Liver (tissue), 9 donors: Measurements from ENCODE around the gene CAMK1D. TPM values are rescaled to one million over a fixed set of nuclear protein-coding genes. Genes with fewer than 3 reads are reported as not detected.

ENCODE experiments used
- DNase-seq: peaks from one replicate; pipeline ENCODE4 v3.0.0-alpha.2; 2017; ENCODE audit warnings: low spot score
- H3K27ac ChIP-seq, 2 donors: one replicate each; pipeline ENCODE4 v1.7.0; 2013; ENCODE audit warnings: inconsistent platforms in 2 of 2, low read length in 2 of 2, control low read depth in 1 of 2, low read depth in 1 of 2, mild to moderate bottlenecking in 1 of 2
- H3K27me3 ChIP-seq, 4 donors: one replicate each; pipeline versions ENCODE4 v1.6.1 to v1.7.0; 2013; ENCODE audit warnings: low read length in 3 of 4, inconsistent platforms in 1 of 4, mild to moderate bottlenecking in 1 of 4, moderate library complexity in 1 of 4; ENCODE audit not compliant: control insufficient read depth in 4 of 4, insufficient read depth in 4 of 4
- H3K36me3 ChIP-seq, 4 donors: one replicate each; pipeline versions ENCODE4 v1.6.1 to v1.7.0; 2013; ENCODE audit warnings: low read length in 3 of 4, mild to moderate bottlenecking in 3 of 4, low read depth in 1 of 4, moderate library complexity in 1 of 4; ENCODE audit not compliant: control insufficient read depth in 4 of 4, insufficient read depth in 3 of 4
- H3K4me1 ChIP-seq, 4 donors: one replicate each; pipeline versions ENCODE4 v1.6.1 to v1.7.0; 2013; ENCODE audit warnings: low read length in 3 of 4, mild to moderate bottlenecking in 3 of 4, moderate library complexity in 1 of 4; ENCODE audit not compliant: control insufficient read depth in 4 of 4, insufficient read depth in 4 of 4
- H3K4me3 ChIP-seq, 3 donors: one replicate each; pipeline versions ENCODE4 v1.6.1 to v1.7.0; 2013; ENCODE audit warnings: low read length in 3 of 3, control low read depth in 1 of 3, low read depth in 1 of 3, mild to moderate bottlenecking in 1 of 3
- H3K9ac ChIP-seq, 2 donors: one replicate each; pipeline ENCODE4 v1.7.0; 2013; ENCODE audit warnings: low read length in 2 of 2, mild to moderate bottlenecking in 2 of 2, moderate library complexity in 2 of 2, control low read depth in 1 of 2, low read depth in 1 of 2
- H3K9me3 ChIP-seq, 4 donors: one replicate each; pipeline versions ENCODE4 v1.6.1 to v1.7.0; 2013; ENCODE audit warnings: low read length in 3 of 4; ENCODE audit not compliant: control insufficient read depth in 4 of 4
- EGR1 ChIP-seq, 2 donors: IDR thresholded peaks; 2 replicates each; pipeline ENCODE4 v1.6.1; 2016 to 2018; ENCODE audit warnings: antibody characterized with exemption in 2 of 2, low read depth in 2 of 2
- FOXA1 ChIP-seq: IDR thresholded peaks from 2 replicates; pipeline ENCODE4 v1.6.1; 2016; ENCODE audit warnings: antibody characterized with exemption
- FOXA2 ChIP-seq: IDR thresholded peaks from 2 replicates; pipeline ENCODE4 v1.6.1; 2016; ENCODE audit warnings: antibody characterized with exemption
- GABPA ChIP-seq, 2 donors: IDR thresholded peaks in 1 of 2; conservative IDR thresholded peaks in 1 of 2; 2 replicates each; pipeline ENCODE4 v1.6.1; 2016; ENCODE audit warnings: antibody characterized with exemption in 2 of 2, mild to moderate bottlenecking in 1 of 2, moderate library complexity in 1 of 2
- HNF4A ChIP-seq, 2 donors: conservative IDR thresholded peaks; 2 replicates each; pipeline ENCODE4 v1.6.1; 2016; ENCODE audit warnings: antibody characterized with exemption in 2 of 2, mild to moderate bottlenecking in 2 of 2
- HNF4G ChIP-seq: IDR thresholded peaks from 2 replicates; pipeline ENCODE4 v1.6.1; 2016; ENCODE audit warnings: antibody characterized with exemption
- JUND ChIP-seq, 2 donors: IDR thresholded peaks; 2 replicates each; pipeline ENCODE4 v1.6.1; 2016; ENCODE audit warnings: antibody characterized with exemption in 2 of 2
- NR2F2 ChIP-seq: IDR thresholded peaks from 2 replicates; pipeline ENCODE4 v1.6.1; 2016; ENCODE audit warnings: antibody characterized with exemption
- RAD21 ChIP-seq, 2 donors: IDR thresholded peaks; 2 replicates each; pipeline ENCODE4 v1.6.1; 2016; ENCODE audit warnings: antibody characterized with exemption in 2 of 2, mild to moderate bottlenecking in 2 of 2
- SP1 ChIP-seq: IDR thresholded peaks from 2 replicates; pipeline ENCODE4 v1.6.1; 2018; ENCODE audit warnings: antibody characterized with exemption, mild to moderate bottlenecking
- YY1 ChIP-seq: IDR thresholded peaks from 2 replicates; pipeline ENCODE4 v1.6.1; 2016; ENCODE audit warnings: antibody characterized with exemption, mild to moderate bottlenecking
- WGBS: extraction: QIAGEN DNeasy Blood & Tissue Kit; methylation state at CpG from one replicate; pipeline ENCODE4 v1.1.7; 2013; 5-methylcytosine and 5-hydroxymethylcytosine counted together
- polyA plus RNA-seq, 2 donors: library from polyadenylated mRNA; stranded (reverse) in 1 of 2; unstranded in 1 of 2; fragments of 200-250 nt in 1 of 2; fragments of >200 nt in 1 of 2; fragmentation: Nextera tagmentation in 1 of 2; extraction: Ambion mirVana in 1 of 2; gene quantifications; one replicate each; pipeline versions ENCODE4 v1.2.1 to v1.2.3, GENCODE V29; 2013 to 2015
- total RNA-seq, 2 donors: library from RNA; depleted of rRNA; stranded (reverse); fragments of >200 nt; gene quantifications; one replicate each; pipeline ENCODE4 v1.2.3, GENCODE V29; 2014
- TF ChIP-seq, protein P1 (sequence below): IDR thresholded peaks from 2 replicates; pipeline ENCODE4 v1.6.1; 2016; ENCODE audit warnings: antibody characterized with exemption
- TF ChIP-seq, protein P2 (sequence below): IDR thresholded peaks from 2 replicates; pipeline ENCODE4 v1.6.1; 2016; ENCODE audit warnings: antibody characterized with exemption
- TF ChIP-seq, protein P3 (sequence below): IDR thresholded peaks from 2 replicates; pipeline ENCODE4 v1.6.1; 2016; ENCODE audit warnings: antibody characterized with exemption
- TF ChIP-seq, protein P4 (sequence below): IDR thresholded peaks from 2 replicates; pipeline ENCODE4 v1.6.1; 2016; ENCODE audit warnings: antibody characterized with exemption, mild to moderate bottlenecking
- TF ChIP-seq, protein P5 (sequence below): fragments of 150-350 bp; IDR thresholded peaks from 2 replicates; pipeline ENCODE4 v1.5.1; 2017; ENCODE audit warnings: improper control_type of control experiment, low read depth, low read length; ENCODE audit not compliant: missing input control
- donor health status: healthy.
- donor health status: healthy.
- donor health status: healthy.
- donor health status: healthy.
- donor health status: healthy.

CAMK1D gene
- total and polyA plus RNA-seq, 4 donors, result 2.7 to 10.1 (median 4.2) TPM

DNA sequence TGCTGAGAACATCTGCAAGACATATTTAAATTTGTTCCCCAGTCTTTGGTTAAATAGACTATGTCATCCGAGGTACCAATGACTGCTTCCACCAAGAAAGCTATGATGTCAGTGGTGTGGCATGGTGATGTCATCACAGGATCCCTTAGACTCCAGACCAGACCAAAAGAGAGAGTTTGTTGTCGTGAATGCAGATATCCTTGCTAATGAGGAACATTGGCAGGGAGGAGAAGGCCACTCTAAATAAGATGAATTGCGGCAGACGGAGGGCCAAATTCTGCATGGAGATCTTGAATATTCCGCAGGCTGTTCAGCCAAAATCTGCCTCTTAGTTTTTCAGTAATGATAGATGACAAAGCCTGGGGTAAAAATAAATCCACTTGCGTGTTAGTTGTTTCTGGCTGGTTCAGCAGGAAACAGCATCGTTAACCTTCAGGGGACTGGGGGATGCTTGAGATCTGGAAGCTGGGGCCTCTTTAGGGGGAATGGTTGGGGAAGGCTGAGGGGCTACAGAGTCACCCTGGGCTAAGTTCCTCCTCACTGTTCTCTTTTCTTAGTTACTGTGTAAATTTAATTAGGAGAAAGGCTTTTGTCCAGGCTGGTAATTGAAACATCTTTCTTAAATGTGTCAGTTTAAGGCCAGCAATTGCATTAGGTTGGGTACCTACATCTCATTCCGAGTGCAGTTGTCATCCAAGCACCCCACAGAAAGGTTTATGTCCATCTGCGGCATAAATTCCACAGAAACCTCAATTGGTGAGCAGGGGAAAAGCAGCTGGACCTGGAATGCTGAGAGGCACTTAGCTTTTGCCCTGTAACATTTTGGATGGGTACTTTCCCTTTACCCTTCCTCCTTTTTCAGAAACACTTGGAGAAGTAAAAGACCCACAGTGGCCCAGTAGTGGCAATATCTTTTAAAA is 11.6 kb upstream of the CAMK1D start (continued):
- TF ChIP-seq, protein P1, sequence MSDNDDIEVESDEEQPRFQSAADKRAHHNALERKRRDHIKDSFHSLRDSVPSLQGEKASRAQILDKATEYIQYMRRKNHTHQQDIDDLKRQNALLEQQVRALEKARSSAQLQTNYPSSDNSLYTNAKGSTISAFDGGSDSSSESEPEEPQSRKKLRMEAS, result no peak
- TF ChIP-seq, protein P2, sequence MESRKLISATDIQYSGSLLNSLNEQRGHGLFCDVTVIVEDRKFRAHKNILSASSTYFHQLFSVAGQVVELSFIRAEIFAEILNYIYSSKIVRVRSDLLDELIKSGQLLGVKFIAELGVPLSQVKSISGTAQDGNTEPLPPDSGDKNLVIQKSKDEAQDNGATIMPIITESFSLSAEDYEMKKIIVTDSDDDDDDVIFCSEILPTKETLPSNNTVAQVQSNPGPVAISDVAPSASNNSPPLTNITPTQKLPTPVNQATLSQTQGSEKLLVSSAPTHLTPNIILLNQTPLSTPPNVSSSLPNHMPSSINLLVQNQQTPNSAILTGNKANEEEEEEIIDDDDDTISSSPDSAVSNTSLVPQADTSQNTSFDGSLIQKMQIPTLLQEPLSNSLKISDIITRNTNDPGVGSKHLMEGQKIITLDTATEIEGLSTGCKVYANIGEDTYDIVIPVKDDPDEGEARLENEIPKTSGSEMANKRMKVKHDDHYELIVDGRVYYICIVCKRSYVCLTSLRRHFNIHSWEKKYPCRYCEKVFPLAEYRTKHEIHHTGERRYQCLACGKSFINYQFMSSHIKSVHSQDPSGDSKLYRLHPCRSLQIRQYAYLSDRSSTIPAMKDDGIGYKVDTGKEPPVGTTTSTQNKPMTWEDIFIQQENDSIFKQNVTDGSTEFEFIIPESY, result no peak
- no peak for TF ChIP-seq NR2F2
- TF ChIP-seq HNF4A (conservative IDR thresholded peaks at IDR 0.05), result no peak

DNA sequence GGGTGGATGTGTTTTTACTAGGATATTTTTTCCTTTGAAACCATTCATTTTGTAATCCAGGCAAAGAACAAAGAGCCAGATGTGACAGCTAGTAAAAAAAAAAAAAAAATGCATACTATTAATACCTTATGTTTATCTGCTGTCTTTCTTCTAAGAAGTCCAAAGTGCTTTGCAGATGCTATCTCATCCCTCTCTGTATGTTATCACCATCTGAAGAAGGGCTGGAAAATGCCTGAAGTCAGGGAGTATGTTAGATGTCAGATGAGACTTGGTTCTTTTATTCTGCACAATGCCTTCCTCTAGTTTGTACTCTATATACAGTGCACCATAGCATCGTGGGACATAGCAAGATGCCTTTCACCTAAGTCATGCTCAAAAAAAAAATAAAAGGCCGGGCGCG is 10.4 kb upstream of the CAMK1D start:
- Histone ChIP-seq H3K27me3 (no peaks in the 10 kb centered on the region), H3K9me3 (no peaks in the 10 kb centered on the region), H3K4me1 (peaks cover 0 to 2% (median 0%) of the 10 kb centered on the region in 4 donors), H3K4me3 (no peak overlapping the region), H3K36me3 (no peaks in the 10 kb centered on the region), H3K9ac (no peak overlapping the region), H3K27ac (no peak overlapping the region)
- no peak for DNase-seq
- WGBS, result 94% methylated on average over 4 of the region's 4 CpGs
- TF ChIP-seq GABPA (IDR thresholded peaks at IDR 0.05 in 1 of 2, conservative IDR thresholded peaks at IDR 0.05 in 1 of 2), result no peak
- no peak for TF ChIP-seq EGR1 (IDR thresholded peaks at IDR 0.05; ENCODE audit: low read depth in 2 of 2)
- no peak for TF ChIP-seq RAD21 (IDR thresholded peaks at IDR 0.05)
- TF ChIP-seq, protein P2, result no peak
- no peak for TF ChIP-seq SP1
- no peak for TF ChIP-seq YY1
- TF ChIP-seq NR2F2, result no peak
- TF ChIP-seq FOXA1, result no peak
- TF ChIP-seq JUND (IDR thresholded peaks at IDR 0.05), result no peak

DNA sequence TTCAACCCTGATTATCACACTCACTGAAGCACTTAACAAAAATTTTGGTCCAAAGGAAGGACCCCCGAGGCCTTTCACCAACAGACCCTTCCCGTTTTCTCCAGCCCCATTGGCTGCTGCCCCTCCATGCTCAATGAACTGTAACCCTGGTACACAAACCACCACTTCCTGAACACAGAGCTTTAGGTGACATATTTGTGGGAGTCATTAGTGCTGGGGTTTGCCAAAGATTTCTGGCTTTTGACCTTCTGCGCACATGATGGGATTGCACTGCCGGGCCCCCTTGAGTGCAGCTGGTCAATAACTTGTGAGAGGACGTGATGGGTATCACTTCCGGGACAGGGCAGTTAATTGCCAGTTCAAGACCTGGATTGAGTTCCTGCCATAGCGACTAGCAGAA is 9.0 kb upstream of the CAMK1D start:
- H3K36me3 ChIP-seq, result no peaks in the 10 kb centered on the region
- H3K9ac ChIP-seq, result no peak overlapping the region
- 80% methylated on average over 7 of the region's 7 CpGs for WGBS
- no peaks in the 10 kb centered on the region for H3K9me3 ChIP-seq
- H3K27ac ChIP-seq, result no peak overlapping the region
- no peak overlapping the region for H3K4me3 ChIP-seq
- no peaks in the 10 kb centered on the region for H3K27me3 ChIP-seq
- peaks cover 0 to 2% (median 0%) of the 10 kb centered on the region in 4 donors for H3K4me1 ChIP-seq
- no peak for DNase-seq
- TF ChIP-seq HNF4A (conservative IDR thresholded peaks at IDR 0.05) (no peak), FOXA1 (no peak), YY1 (no peak), FOXA2 (no peak), HNF4G (no peak), RAD21 (IDR thresholded peaks at IDR 0.05) (no peak), NR2F2 (no peak)
- TF ChIP-seq, protein P3, sequence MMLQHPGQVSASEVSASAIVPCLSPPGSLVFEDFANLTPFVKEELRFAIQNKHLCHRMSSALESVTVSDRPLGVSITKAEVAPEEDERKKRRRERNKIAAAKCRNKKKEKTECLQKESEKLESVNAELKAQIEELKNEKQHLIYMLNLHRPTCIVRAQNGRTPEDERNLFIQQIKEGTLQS, result no peak
- TF ChIP-seq, protein P1, result no peak
- TF ChIP-seq, protein P4, sequence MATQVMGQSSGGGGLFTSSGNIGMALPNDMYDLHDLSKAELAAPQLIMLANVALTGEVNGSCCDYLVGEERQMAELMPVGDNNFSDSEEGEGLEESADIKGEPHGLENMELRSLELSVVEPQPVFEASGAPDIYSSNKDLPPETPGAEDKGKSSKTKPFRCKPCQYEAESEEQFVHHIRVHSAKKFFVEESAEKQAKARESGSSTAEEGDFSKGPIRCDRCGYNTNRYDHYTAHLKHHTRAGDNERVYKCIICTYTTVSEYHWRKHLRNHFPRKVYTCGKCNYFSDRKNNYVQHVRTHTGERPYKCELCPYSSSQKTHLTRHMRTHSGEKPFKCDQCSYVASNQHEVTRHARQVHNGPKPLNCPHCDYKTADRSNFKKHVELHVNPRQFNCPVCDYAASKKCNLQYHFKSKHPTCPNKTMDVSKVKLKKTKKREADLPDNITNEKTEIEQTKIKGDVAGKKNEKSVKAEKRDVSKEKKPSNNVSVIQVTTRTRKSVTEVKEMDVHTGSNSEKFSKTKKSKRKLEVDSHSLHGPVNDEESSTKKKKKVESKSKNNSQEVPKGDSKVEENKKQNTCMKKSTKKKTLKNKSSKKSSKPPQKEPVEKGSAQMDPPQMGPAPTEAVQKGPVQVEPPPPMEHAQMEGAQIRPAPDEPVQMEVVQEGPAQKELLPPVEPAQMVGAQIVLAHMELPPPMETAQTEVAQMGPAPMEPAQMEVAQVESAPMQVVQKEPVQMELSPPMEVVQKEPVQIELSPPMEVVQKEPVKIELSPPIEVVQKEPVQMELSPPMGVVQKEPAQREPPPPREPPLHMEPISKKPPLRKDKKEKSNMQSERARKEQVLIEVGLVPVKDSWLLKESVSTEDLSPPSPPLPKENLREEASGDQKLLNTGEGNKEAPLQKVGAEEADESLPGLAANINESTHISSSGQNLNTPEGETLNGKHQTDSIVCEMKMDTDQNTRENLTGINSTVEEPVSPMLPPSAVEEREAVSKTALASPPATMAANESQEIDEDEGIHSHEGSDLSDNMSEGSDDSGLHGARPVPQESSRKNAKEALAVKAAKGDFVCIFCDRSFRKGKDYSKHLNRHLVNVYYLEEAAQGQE, result no peak
- TF ChIP-seq, protein P5, sequence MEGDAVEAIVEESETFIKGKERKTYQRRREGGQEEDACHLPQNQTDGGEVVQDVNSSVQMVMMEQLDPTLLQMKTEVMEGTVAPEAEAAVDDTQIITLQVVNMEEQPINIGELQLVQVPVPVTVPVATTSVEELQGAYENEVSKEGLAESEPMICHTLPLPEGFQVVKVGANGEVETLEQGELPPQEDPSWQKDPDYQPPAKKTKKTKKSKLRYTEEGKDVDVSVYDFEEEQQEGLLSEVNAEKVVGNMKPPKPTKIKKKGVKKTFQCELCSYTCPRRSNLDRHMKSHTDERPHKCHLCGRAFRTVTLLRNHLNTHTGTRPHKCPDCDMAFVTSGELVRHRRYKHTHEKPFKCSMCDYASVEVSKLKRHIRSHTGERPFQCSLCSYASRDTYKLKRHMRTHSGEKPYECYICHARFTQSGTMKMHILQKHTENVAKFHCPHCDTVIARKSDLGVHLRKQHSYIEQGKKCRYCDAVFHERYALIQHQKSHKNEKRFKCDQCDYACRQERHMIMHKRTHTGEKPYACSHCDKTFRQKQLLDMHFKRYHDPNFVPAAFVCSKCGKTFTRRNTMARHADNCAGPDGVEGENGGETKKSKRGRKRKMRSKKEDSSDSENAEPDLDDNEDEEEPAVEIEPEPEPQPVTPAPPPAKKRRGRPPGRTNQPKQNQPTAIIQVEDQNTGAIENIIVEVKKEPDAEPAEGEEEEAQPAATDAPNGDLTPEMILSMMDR, result no peak
